ENCODE results near the gene MAGIX. TPM values are rescaled to one million over a fixed set of nuclear protein-coding genes. Genes with fewer than 3 reads are reported as not detected.

The MAGIX gene
- total RNA-seq, 2 donors from 2014 or later = 16.0 to 16.6 TPM

DNA sequence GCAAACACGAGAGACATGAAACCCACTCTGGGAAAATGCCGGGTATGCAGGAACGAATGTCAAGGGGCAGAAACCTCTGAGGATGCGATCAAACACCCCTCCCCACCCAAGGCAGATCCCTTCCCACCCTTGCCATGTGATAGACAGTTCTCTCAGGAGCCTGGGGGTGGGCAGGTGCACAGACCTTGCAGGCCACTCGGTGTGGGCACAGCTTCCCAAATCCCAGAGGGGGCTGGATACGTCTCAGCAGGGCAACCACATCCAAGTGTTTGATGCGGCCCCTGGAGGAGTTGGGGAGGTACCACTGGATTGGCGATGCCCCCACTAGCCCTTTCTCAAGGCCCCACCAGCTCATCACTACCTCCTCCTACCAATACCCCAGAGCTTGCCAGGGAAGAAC lies 47.8 kb downstream of the MAGIX start:
- no peaks in the 10 kb centered on the region for H3K36me3 ChIP-seq
- 88% methylated on average over 6 of the region's 8 CpGs for WGBS
- no peaks in the 10 kb centered on the region for H3K4me1 ChIP-seq (replicated peaks)
- H3K4me3 ChIP-seq = no peak overlapping the region
- no peaks in the 10 kb centered on the region for H3K27me3 ChIP-seq (replicated peaks; ENCODE audit: insufficient read depth)
- intact Hi-C loops (cut with DNase I) = no loop called here
- no peaks in the 10 kb centered on the region for H3K9me3 ChIP-seq
- DNase-seq (ENCODE audit: low spot score) = no peak
- TF ChIP-seq POLR2A (IDR thresholded peaks at IDR 0.05) = no peak
- H3K27ac ChIP-seq = no peak overlapping the region

DNA sequence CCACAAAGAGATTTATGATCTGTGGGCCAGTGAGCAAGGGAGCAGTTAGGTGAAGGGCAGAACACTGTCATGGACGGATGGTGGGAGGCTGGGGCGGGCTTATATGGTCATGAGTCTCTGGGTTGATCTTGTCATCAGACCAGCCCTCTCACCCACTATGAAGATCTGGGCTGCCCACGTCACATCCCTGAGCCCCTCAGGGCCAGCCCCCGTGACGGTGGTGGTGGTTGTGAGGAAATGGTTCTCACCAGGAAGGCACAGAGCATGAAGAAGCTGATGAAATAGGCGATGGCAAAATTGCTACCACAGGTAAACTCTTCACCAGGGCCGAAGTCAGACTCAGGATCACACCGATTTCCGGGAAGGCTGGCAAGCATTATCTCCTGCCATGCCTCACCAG lies 48.5 kb downstream of the MAGIX start:
- no peak for DNase-seq (ENCODE audit: low spot score)
- intact Hi-C loops (cut with DNase I) = no loop called here
- H3K36me3 ChIP-seq = no peaks in the 10 kb centered on the region
- TF ChIP-seq POLR2A (IDR thresholded peaks at IDR 0.05) (no peak), POLR2AphosphoS5 (IDR thresholded peaks at IDR 0.05) (no peak)
- TF ChIP-seq, protein P1, sequence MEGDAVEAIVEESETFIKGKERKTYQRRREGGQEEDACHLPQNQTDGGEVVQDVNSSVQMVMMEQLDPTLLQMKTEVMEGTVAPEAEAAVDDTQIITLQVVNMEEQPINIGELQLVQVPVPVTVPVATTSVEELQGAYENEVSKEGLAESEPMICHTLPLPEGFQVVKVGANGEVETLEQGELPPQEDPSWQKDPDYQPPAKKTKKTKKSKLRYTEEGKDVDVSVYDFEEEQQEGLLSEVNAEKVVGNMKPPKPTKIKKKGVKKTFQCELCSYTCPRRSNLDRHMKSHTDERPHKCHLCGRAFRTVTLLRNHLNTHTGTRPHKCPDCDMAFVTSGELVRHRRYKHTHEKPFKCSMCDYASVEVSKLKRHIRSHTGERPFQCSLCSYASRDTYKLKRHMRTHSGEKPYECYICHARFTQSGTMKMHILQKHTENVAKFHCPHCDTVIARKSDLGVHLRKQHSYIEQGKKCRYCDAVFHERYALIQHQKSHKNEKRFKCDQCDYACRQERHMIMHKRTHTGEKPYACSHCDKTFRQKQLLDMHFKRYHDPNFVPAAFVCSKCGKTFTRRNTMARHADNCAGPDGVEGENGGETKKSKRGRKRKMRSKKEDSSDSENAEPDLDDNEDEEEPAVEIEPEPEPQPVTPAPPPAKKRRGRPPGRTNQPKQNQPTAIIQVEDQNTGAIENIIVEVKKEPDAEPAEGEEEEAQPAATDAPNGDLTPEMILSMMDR (IDR thresholded peaks at IDR 0.05) = no peak
- no peaks in the 10 kb centered on the region for H3K9me3 ChIP-seq
- 85% methylated on average over 8 of the region's 9 CpGs for WGBS
- H3K27me3 ChIP-seq (replicated peaks; ENCODE audit: insufficient read depth) = no peaks in the 10 kb centered on the region
- H3K4me1 ChIP-seq (replicated peaks) = no peaks in the 10 kb centered on the region
- H3K27ac ChIP-seq = no peak overlapping the region
- H3K4me3 ChIP-seq = no peak overlapping the region

DNA sequence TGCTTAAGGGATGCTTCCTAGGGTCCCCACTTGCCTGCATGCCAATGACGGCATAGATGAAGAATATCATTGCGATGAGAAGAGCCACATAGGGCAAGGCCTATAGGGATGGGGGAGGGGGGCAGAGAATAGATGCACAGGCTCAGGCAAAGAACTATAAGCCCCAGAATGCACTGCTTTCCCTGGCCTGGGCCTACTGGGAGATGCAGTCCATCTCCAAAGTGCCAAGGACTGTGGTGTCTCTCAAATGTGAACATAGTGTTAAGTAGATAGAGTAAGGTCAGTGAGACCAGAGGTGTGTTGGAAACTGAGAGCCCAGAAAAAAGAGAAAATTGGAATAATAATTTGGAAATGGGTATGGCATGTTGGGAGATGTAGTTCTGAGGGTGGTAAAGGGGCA lies 49.7 kb downstream of the MAGIX start:
- intact Hi-C loops (cut with DNase I) = no loop called here
- Histone ChIP-seq H3K4me3 (no peak overlapping the region), H3K9me3 (no peaks in the 10 kb centered on the region), H3K27ac (no peak overlapping the region), H3K27me3 (replicated peaks; ENCODE audit: insufficient read depth) (no peaks in the 10 kb centered on the region), H3K36me3 (no peaks in the 10 kb centered on the region), H3K4me1 (replicated peaks) (no peaks in the 10 kb centered on the region)
- no peak for TF ChIP-seq POLR2A (IDR thresholded peaks at IDR 0.05)
- DNase-seq (ENCODE audit: low spot score) = no peak
- 93% methylated on average over 2 of the region's 2 CpGs for WGBS

DNA sequence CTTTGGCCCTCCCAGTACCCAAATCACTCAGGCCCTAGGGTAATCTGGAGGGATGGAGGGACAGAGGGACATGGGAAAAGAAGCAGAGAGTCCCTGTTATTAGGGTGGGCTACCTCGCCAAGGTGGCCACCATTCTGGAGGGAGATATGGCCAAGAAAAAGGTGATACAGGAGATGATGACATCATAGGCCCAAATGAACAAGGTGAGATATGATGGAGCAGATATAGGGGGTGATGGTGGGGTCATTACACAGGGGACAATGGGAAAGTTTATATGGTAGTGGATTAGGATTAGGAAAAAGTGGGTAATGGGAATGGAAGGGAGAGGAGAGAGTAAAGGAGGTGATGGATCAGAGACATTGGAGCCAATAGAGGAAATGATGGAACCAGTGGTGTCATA lies 50.3 kb downstream of the MAGIX start:
- no peak overlapping the region for H3K4me3 ChIP-seq
- DNase-seq (ENCODE audit: low spot score) = no peak
- TF ChIP-seq, protein P1 (IDR thresholded peaks at IDR 0.05) = no peak
- H3K27ac ChIP-seq = no peak overlapping the region
- 91% methylated on average over 1 of the region's 1 CpG for WGBS
- intact Hi-C loops (cut with DNase I) = no loop called here
- no peaks in the 10 kb centered on the region for H3K4me1 ChIP-seq (replicated peaks)
- H3K27me3 ChIP-seq (replicated peaks; ENCODE audit: insufficient read depth) = no peaks in the 10 kb centered on the region
- no peaks in the 10 kb centered on the region for H3K9me3 ChIP-seq
- no peaks in the 10 kb centered on the region for H3K36me3 ChIP-seq

DNA sequence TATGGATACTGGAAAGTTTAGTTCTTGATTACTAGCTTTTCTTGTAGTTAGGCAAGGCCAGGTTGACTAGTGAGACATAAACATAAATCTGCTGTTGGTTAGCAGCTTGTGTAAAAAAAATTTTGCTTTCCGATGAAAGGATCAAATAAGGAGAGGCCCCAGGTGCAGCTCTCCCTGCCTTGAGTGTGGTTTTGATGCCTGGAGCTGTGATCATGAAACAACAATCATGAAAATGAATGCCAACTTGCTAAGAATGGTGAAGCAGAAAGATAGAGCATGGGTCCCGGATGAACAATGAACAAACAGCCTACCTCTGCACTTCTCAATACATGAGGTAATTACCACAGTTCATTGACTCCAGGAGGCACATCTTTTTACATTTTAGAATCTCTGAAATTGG lies 51.9 kb downstream of the MAGIX start:
- Histone ChIP-seq H3K27me3 (replicated peaks; ENCODE audit: insufficient read depth) (no peaks in the 10 kb centered on the region), H3K4me3 (no peak overlapping the region), H3K27ac (no peak overlapping the region), H3K9me3 (no peaks in the 10 kb centered on the region), H3K4me1 (replicated peaks) (no peaks in the 10 kb centered on the region), H3K36me3 (no peaks in the 10 kb centered on the region)
- intact Hi-C loops (cut with DNase I) = no loop called here
- TF ChIP-seq POLR2A (IDR thresholded peaks at IDR 0.05) (no peak), POLR2AphosphoS5 (IDR thresholded peaks at IDR 0.05) (no peak)
- TF ChIP-seq, protein P1 (IDR thresholded peaks at IDR 0.05) = no peak
- WGBS = 65% methylated on average over 2 of the region's 2 CpGs
- no peak for DNase-seq (ENCODE audit: low spot score)

DNA sequence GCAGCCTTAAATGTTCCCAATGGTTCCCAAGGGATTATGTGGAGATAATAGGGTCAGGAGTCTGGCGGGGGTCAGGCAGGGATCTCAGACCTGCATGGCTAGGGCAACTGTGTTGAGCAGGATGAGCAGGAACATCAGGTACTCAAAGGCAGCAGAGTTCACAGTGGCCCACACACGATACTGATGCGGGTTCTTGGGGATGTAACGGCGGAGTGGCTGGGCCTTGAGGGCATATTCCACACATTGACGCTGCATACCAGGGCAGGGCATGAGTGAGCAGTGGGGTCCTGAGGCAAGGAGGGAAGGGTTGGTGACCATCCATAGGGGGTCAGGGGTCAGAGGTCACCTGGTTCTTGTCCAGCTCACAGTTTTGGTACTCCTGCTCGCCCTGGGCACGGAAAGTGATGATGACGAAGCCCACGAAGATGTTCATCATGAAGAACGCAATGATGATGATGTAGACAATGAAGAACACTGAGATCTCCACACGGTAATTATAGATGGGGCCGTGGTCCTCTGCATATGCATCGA lies 52.5 kb downstream of the MAGIX start:
- Histone ChIP-seq H3K27me3 (replicated peaks; ENCODE audit: insufficient read depth) (no peaks in the 10 kb centered on the region), H3K4me1 (replicated peaks) (no peaks in the 10 kb centered on the region), H3K27ac (no peak overlapping the region), H3K9me3 (no peaks in the 10 kb centered on the region), H3K4me3 (no peak overlapping the region), H3K36me3 (no peaks in the 10 kb centered on the region)
- WGBS = 87% methylated on average over 13 of the region's 14 CpGs
- intact Hi-C loops (cut with DNase I) = no loop called here
- TF ChIP-seq, protein P1 (IDR thresholded peaks at IDR 0.05) = no peak
- TF ChIP-seq POLR2AphosphoS5 (IDR thresholded peaks at IDR 0.05) (no peak), POLR2A (IDR thresholded peaks at IDR 0.05) (no peak)
- DNase-seq (ENCODE audit: low spot score) = no peak

Data from prostate gland (tissue), 2 donors.